GM19043 (cell line): Measurements from ENCODE around the gene CCBE1.

Experiments used
- ATAC-seq: cut with Tn5 transposase; IDR thresholded peaks from one replicate; pipeline ENCODE4 v1.9.1; 2021; ENCODE audit warnings: low read depth; ENCODE audit not compliant: unreplicated experiment

The CCBE1 gene

GRCh38 chr18:59468821-59469220, 228.4 kb downstream of the CCBE1 start:
- ATAC-seq = no peak

GRCh38 chr18:59467497-59467896, 229.7 kb downstream of the CCBE1 start:
- ATAC-seq = no peak

DNA sequence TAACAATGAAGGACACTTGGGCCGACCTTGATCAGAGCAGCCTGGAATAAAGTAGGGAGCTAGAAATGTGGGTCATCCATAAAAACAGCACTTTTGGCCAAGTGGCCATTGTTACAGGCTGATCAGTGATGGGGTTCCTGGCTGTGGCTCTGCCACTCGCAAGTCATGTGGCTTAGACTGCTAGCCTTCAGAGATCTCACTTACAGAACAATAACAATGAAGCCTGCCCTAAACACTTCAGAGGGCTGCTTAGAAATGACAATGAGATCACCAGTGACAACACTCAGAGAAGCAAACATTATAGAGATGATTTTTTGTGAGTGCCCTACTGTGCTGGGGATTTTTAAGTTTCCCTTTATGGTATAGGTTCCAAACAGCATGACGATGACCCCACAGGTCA, 230.2 kb downstream of the CCBE1 start:
- ATAC-seq = no peak

- no peak for ATAC-seq
Observed at GRCh38 chr18:59464486-59464885, 232.7 kb downstream of the CCBE1 start.

DNA sequence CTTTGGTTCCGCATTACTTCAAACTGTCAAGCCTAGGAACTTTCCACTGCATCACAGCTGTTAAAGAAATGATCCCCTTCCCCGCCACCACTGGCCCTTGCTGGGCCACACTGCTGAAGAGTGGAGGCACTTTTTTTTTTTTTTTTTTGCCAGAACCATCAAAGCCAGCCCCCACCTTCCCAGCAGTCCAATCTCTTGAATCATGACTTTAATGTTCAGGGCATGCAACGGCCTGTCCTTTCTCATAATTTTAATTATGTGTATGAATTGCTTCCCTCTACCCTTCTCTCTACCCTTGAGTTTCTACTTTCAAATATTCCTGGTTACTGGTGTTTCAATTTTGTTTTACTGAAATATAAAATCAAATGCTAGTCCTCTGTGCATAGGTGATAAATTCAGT, 236.1 kb downstream of the CCBE1 start:
- no peak for ATAC-seq

DNA sequence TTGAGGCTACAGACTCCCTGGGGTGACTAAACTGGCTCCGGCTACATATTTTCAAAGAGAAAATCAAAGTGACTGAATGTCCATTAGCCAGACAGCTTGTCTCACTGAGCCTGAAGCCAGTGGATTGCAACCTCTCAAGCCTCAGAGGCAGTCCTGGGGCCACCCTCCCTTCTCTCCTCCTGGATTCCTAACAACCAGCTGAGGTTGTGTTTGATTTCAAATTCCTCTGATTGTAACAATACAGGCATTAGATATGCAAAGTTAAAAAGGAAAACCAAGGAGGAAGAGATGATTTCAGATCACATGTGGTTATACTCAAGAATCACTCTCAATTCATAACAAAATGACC, 237.2 kb downstream of the CCBE1 start:
- ATAC-seq = no peak

DNA sequence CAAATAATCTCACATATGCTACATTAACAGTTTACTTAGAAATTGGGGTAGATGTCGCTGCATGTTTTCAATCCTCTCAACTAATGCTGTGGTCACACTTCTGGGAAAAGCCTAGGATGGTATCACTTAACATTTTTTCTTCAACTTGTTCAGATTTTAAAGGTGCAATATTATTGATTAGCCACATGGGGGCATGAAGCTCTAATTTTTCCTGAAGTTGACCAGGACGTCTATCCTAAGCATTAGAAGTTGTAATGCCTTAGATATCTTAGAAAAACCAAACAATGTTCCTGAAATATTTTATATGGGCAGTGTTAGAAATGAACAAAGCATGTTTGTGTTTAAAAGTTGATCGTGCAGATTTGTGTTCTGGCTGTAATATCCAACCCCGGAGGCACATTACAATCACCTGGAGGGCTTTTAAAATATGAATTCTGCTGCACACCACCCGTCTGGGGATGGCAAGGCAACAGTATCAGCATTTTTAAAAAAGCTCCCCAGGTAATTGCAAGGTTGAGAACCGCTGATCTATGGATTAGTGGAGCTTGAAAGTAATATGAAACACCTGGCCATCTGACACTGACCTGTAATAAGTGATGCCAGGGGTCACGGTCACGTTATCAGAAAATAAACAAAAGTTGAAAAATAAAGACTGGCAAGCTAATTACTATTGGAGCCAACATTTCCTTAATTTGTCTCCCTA, 237.7 kb downstream of the CCBE1 start:
- ATAC-seq = no peak

GRCh38 chr18:59458575-59458974, 238.6 kb downstream of the CCBE1 start:
- no peak for ATAC-seq

- no peak for ATAC-seq
Observed at GRCh38 chr18:59456657-59457056, 240.6 kb downstream of the CCBE1 start.

GRCh38 chr18:59455728-59456276, 241.4 kb downstream of the CCBE1 start:
- no peak for ATAC-seq

- no peak for ATAC-seq
Observed at GRCh38 chr18:59454909-59455727, 242.1 kb downstream of the CCBE1 start.

- no peak for ATAC-seq
Observed at GRCh38 chr18:59453468-59453961, 243.7 kb downstream of the CCBE1 start.

- no peak for ATAC-seq
Observed at GRCh38 chr18:59451963-59452362, 245.3 kb downstream of the CCBE1 start.

GRCh38 chr18:59451073-59451472, 246.2 kb downstream of the CCBE1 start:
- no peak for ATAC-seq

GRCh38 chr18:59448546-59448945, 248.7 kb downstream of the CCBE1 start:
- no peak for ATAC-seq

DNA sequence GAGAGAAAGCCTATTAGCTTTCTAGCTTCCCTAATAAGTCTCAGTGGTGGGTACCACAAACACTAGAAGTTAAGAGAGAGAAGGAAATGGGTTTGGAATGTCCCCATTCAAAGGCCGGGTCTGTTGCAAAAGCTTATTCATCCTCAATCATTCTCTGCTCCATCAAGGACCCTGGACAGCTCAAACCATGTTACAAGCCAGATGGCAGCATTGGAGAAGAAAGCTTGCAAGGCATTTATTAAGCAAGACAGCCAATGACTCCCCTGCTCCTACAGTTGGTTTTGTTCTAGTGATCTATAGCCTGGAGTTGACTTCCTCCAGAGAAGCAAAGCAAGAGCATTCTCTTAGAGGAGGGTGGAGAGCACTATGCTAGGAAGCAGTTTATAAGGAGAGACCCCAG, 251.2 kb downstream of the CCBE1 start:
- no peak for ATAC-seq

- ATAC-seq = no peak
Observed at GRCh38 chr18:59437851-59438569, 259.2 kb downstream of the CCBE1 start.

- ATAC-seq = no peak
Observed at GRCh38 chr18:59432803-59433597, 264.2 kb downstream of the CCBE1 start.

- ATAC-seq = no peak
Observed at GRCh38 chr18:59431131-59431530, 266.1 kb downstream of the CCBE1 start.

DNA sequence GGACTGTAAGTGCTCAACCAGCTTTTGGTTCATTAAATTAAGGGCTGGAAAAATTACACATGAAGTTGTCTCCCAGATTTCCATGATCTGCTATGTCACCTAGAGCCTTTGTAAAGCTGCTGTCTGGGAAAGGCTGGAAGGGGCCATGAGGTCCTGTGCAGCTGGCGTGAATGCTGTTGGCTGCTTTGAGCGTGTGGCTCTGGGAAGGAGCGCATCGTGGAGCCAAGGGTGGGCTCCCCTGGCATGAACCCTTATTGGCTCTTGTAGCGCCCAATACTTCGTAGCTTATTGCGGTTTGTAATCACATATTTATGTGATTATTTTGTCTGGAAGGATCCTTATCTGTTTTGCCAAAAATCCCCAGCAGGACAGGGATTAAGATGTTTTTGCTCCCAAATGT, 267.6 kb downstream of the CCBE1 start:
- no peak for ATAC-seq
